ENCODE results near the gene TACC2. TPM values are rescaled to one million over a fixed set of nuclear protein-coding genes. Genes with fewer than 3 reads are reported as not detected.
A peak's percentile ranks its signal among the peaks of the same experiment; 100 is the strongest.

The TACC2 gene
- total RNA-seq, 1 donor from 2014 or later: 10.7 TPM

DNA sequence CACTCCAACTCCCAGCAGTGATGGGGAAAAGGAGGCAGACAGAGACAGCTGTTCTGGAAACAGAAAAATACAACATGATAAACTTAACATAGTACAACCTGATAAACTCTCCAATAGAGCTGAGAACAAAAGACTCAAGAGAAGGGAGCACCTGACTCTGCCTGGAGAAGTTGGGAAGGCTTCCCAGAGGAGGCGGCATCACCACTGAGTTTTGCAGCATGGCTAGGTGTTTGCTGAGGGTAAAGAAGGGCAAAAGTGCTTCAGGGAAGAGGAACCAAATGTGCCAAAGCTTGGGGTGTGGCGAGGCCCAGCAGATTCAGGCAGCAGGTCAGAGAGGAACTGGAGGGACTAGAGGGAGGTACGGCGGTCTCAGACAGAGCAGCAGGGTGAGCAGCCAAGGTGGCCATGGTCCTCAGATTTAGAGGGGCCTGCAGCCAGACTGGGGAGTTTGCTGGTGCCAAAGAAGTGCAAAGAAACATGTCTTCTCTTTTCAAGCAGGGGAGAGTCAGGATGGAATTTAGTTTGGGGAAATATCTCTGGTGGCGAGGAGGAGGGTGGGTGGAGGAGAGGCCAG lies 162.2 kb downstream of the TACC2 start:
- Histone ChIP-seq H3K36me3 (no peaks in the 10 kb centered on the region), H3K27me3 (no peaks in the 10 kb centered on the region), H4K20me1 (ENCODE audit: low read depth) (no peaks in the 10 kb centered on the region), H3F3A (ENCODE audit: low read depth) (peaks cover 11% of the 10 kb centered on the region), H2AFZ (replicated peaks) (no peak overlapping the region), H3K27ac (no peak overlapping the region), H3K79me2 (ENCODE audit: low read depth) (no peaks in the 10 kb centered on the region), H3K4me3 (no peak overlapping the region), H3K9me3 (ENCODE audit: low read depth) (no peaks in the 10 kb centered on the region), H3K9ac (no peak overlapping the region), H3K4me1 (peaks cover 40% of the 10 kb centered on the region), H3K4me2 (no peak overlapping the region)
- no peaks in the 10 kb centered on the region for H3K9me3 Mint-ChIP-seq
- no peak overlapping the region for H3K4me3 Mint-ChIP-seq
- H3K27ac Mint-ChIP-seq: peak overlapping the region; percentile 13
- DNase-seq (ENCODE audit: low spot score): no peak
- H3K27me3 Mint-ChIP-seq (ENCODE audit: insufficient read depth, low read depth): peaks cover 13% of the 10 kb centered on the region
- peaks cover 70% of the 10 kb centered on the region for H3K4me1 Mint-ChIP-seq
- H3K36me3 Mint-ChIP-seq: peaks cover 12% of the 10 kb centered on the region
- TF ChIP-seq, protein P1, sequence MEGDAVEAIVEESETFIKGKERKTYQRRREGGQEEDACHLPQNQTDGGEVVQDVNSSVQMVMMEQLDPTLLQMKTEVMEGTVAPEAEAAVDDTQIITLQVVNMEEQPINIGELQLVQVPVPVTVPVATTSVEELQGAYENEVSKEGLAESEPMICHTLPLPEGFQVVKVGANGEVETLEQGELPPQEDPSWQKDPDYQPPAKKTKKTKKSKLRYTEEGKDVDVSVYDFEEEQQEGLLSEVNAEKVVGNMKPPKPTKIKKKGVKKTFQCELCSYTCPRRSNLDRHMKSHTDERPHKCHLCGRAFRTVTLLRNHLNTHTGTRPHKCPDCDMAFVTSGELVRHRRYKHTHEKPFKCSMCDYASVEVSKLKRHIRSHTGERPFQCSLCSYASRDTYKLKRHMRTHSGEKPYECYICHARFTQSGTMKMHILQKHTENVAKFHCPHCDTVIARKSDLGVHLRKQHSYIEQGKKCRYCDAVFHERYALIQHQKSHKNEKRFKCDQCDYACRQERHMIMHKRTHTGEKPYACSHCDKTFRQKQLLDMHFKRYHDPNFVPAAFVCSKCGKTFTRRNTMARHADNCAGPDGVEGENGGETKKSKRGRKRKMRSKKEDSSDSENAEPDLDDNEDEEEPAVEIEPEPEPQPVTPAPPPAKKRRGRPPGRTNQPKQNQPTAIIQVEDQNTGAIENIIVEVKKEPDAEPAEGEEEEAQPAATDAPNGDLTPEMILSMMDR (IDR thresholded peaks at IDR 0.05): no peak
- no peak for TF ChIP-seq EZH2 (IDR thresholded peaks at IDR 0.05)
- TF ChIP-seq EZH2phosphoT487 (IDR thresholded peaks at IDR 0.05): no peak

GRCh38 chr10:122152544-122152943 lies 163.6 kb downstream of the TACC2 start:
- Histone ChIP-seq H4K20me1 (ENCODE audit: low read depth) (no peaks in the 10 kb centered on the region), H3K4me2 (peak overlapping the region; percentile 4), H3K4me1 (peaks cover 44% of the 10 kb centered on the region), H3K9ac (no peak overlapping the region), H3K4me3 (no peak overlapping the region), H3F3A (ENCODE audit: low read depth) (peaks cover 11% of the 10 kb centered on the region), H3K27ac (no peak overlapping the region), H2AFZ (replicated peaks) (no peak overlapping the region), H3K27me3 (no peaks in the 10 kb centered on the region), H3K79me2 (ENCODE audit: low read depth) (no peaks in the 10 kb centered on the region), H3K36me3 (no peaks in the 10 kb centered on the region), H3K9me3 (ENCODE audit: low read depth) (no peaks in the 10 kb centered on the region)
- DNase-seq (ENCODE audit: low spot score): no peak
- Mint-ChIP-seq H3K27ac (peak overlapping the region; percentile 42), H3K9me3 (no peaks in the 10 kb centered on the region), H3K4me1 (peaks cover 77% of the 10 kb centered on the region), H3K27me3 (ENCODE audit: insufficient read depth, low read depth) (peaks cover 13% of the 10 kb centered on the region), H3K36me3 (peaks cover 5% of the 10 kb centered on the region), H3K4me3 (no peak overlapping the region)
- TF ChIP-seq EZH2phosphoT487 (IDR thresholded peaks at IDR 0.05) (no peak), EZH2 (IDR thresholded peaks at IDR 0.05) (no peak)
- TF ChIP-seq, protein P1 (IDR thresholded peaks at IDR 0.05): no peak

GRCh38 chr10:122154031-122154544 lies 165.1 kb downstream of the TACC2 start:
- H3K4me3 Mint-ChIP-seq: no peak overlapping the region
- DNase-seq (ENCODE audit: low spot score): no peak
- no peaks in the 10 kb centered on the region for H3K36me3 Mint-ChIP-seq
- Histone ChIP-seq H3K4me1 (peaks cover 41% of the 10 kb centered on the region), H2AFZ (replicated peaks) (no peak overlapping the region), H3F3A (ENCODE audit: low read depth) (peaks cover 11% of the 10 kb centered on the region), H3K4me3 (no peak overlapping the region), H3K9ac (no peak overlapping the region), H3K27ac (no peak overlapping the region), H4K20me1 (ENCODE audit: low read depth) (no peaks in the 10 kb centered on the region), H3K27me3 (no peaks in the 10 kb centered on the region), H3K4me2 (peak overlapping the region; percentile 40), H3K36me3 (no peaks in the 10 kb centered on the region), H3K9me3 (ENCODE audit: low read depth) (no peaks in the 10 kb centered on the region), H3K79me2 (ENCODE audit: low read depth) (no peaks in the 10 kb centered on the region)
- no peak for TF ChIP-seq EZH2 (IDR thresholded peaks at IDR 0.05)
- no peak for TF ChIP-seq EZH2phosphoT487 (IDR thresholded peaks at IDR 0.05)
- TF ChIP-seq, protein P1 (IDR thresholded peaks at IDR 0.05): no peak
- H3K9me3 Mint-ChIP-seq: no peaks in the 10 kb centered on the region
- H3K27ac Mint-ChIP-seq: peak overlapping the region; percentile 79
- H3K4me1 Mint-ChIP-seq: peaks cover 69% of the 10 kb centered on the region
- peaks cover 13% of the 10 kb centered on the region for H3K27me3 Mint-ChIP-seq (ENCODE audit: insufficient read depth, low read depth)
